T-helper 2 cell treated with Interferon-gamma antibody and Interleukin-4, amounts not matched to agents 100 ng/mL and 5 ng/mL, for 36 hours (primary cell): Measurements from ENCODE around the gene STIM1. TPM values are rescaled to one million over a fixed set of nuclear protein-coding genes. Genes with fewer than 3 reads are reported as not detected.
"Not testable (repeated sequence)": the region's sequence is repeated elsewhere in the genome, so short reads cannot be mapped to it uniquely, and the experiment has no call there.

Experiments used
- intact Hi-C: fragments of 100-400 bp; cut with micrococcal nuclease; formaldehyde crosslinking; loops from one replicate; pipeline ENCODE4 v1.15.1; 2023
- total RNA-seq: library from RNA; stranded (reverse); gene quantifications from 2 replicates; pipeline ENCODE4 v1.2.3, GENCODE V29; 2022

STIM1 gene
- total RNA-seq, 1 donor from 2014 or later = 93.1 TPM

DNA sequence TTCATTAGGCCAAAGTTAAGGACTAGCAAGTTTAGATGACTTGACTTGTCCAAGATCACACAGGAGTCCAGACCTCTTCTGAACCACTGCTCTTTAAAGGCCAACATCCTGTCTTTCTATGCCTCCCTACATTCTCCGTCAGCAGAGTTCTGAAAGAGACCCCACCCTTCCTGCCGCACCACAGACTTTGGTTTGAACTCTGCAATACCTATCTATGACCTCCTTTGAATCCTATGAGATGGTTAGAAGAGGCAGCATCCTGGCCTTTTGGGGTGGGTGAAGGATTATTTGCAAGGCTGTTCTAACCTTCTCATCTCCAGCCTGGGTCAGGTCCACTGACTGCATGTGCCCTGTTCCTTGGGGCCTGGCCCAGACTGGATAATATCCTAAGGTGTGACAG lies 234.8 kb downstream of the STIM1 start:
- intact Hi-C loops = loop anchor here (1.0 to 10.0 kb wide), 3 partner anchors 249 to 1095 kb away; partner anchors contain the start of genes NAP1L4 and TRIM68

DNA sequence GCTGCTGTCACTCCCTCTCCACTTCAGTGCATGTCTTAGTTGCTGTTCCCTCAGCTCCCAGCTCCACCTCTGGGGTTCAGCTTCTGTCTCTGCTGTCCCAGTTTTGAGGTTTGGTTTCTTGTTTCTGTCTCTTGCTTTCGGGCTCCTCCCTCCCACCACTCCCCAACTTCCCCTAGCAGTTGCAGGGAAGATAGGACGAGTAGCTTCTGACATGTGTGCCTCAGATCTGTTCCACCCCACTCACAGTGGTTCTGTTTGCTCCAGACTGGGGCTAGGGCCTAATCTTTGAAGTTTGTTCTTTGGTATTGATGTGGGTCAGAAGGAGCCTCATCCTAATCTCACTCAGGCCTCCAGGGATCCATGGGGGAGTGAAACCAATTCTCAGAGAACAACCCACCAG lies 236.6 kb downstream of the STIM1 start:
- intact Hi-C loops = loop anchor here (10.0 kb wide), 2 partner anchors 513 to 1097 kb away; partner anchors contain the start of genes NAP1L4 and TRIM68

DNA sequence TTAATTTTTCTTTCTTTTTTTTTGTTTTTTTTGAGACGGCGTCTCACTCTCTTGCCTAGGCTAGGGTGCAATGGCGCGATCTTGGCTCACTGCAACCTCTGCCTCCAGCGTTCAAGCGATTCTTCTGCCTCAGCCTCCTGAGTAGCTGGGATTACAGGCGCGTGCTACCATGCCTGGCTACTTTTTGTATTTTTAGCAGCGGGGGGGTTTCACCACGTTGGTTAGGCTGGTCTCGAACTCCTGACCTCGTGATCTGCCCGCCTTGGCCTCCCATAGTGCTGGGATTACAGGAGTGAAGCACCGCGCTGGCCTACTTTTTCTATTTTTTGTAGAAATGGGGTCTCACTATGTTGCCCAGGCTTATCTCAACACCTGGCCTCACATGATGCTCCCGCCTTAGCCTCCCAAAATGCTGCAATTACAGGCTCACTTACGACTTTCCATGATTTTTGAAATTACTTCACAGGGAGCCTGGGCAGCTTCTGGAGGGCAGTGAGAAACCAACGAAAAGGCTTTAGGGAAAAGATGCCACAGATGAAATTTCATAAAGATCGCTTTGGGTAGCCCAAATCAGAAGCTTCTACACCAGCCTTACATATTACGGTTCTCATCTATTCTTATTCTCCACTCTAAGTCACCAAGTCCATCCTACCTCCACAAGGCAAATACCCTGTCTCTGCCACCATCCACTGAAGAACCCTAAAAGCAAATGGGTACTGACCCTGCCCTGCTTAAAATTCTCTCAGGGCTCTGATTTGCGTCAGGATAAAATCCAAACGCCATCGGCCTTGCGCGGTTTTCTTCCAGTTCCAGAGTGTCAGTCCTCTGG lies 238.3 kb downstream of the STIM1 start:
- intact Hi-C loops = loop anchor here (1.0 to 10.0 kb wide), 5 partner anchors 238 to 1099 kb away; partner anchors contain the start of genes NAP1L4, NUP98, STIM1 and TRIM68

DNA sequence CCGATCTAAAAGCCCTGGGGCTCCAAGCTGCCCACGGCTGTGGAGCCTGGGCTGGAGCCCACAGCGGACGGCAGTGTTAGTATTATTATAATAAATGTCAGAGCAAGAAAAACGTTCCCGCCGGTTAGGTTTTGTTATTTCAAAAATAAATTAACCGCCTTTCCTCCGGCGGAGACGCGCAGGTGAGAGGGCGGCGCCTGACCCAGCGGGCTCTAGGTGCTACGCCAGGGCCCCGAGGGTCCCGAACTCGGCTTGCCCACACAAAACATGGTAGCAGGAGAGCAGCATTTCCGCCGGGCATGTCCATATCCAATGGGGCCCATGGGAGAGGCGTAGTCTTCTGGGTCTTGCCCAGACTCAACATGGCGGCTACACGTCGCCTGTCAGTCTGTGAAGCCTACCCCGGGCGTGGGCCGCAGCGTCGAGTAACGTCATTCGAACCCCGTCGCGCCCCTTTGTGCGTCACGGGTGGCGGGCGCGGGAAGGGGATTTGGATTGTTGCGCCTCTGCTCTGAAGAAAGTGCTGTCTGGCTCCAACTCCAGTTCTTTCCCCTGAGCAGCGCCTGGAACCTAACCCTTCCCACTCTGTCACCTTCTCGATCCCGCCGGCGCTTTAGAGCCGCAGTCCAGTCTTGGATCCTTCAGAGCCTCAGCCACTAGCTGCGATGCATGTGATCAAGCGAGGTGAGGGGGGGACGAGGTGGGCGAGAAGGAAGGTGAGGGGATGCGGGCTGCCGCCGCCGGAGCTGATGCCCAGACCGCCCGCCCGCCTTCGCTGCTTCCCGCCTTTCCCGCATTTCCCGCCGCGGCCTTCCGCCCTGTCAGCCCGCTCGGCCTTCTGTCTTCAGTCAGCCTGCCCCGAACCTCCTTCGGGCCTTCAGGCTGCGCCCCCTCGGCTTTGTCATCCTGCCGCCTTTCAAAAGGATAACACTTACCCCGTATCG lies 239.2 kb downstream of the STIM1 start, which contains the start of gene RRM1:
TSS of gene RRM1 (plus strand) at position 452 of the 944 bp plus-strand sequence. CDS start at position 666, 214 bp downstream.
- intact Hi-C loops = loop anchor here (1.0 to 10.0 kb wide), 5 partner anchors 239 to 1100 kb away; partner anchors contain the start of genes NAP1L4, NUP98, STIM1 and TRIM68

DNA sequence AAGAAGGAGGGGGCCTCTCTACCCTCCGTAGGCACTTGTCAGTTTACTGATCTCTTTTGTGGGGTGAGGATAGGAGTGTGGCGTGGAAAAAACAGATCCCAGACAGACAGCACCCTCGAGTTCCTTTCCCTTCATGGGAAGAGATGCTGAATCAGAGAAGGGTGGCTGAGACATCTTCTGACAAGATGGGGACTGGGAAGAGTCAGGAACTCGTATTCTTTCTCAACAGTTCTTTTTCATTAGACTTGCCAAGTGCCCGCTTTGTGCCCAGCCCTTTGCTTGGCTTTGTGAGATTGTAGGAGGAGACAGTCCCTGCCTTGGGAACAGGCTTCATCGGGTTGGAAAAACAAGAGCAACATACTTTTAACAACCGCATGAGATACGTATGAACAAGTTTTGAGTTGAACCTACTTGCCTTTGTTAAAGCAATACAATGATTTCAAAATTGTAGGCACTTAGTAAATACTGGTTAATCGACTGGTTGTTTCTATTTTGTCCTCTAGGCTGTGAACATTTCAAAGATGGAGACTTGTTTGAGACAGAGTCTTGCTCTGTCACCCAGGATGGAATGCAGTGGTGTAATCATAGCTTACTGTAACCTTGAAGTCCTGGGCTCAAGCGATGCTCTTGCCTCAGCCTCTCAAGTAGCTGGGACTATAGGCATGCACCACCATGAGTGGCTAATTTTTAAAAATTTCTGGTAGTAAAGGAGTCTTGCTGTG lies 240.2 kb downstream of the STIM1 start:
- intact Hi-C loops = loop anchor here (10.0 kb wide), 2 partner anchors 509 to 1101 kb away; partner anchors contain the start of genes NAP1L4 and TRIM68

DNA sequence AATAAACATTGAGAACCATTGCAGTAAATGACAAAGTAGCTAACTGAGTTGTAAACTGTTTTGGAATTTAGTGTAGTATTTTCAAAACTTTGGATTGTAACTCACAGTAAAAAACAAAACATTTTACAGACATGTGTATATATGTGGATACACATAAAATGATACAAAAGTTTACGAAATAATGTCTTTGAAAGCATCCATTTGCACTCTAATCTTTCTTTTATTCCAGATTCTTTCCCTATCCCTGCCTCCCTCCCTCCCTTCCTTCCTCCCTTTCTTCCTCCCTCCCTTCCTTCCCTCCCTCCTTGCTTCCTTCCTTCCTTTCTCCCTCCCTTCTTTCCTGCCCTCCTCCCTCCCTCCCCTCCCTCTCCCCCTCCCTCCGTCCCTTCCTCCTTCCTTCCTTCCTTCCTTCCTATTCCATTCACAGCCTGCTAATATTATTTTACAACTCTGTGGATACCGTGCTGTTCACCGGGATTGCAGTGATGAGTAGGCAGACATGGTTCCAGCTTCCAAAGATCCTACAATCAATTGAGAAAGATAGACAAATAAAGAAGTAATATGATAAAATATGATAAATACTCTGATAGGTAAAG lies 242.7 kb downstream of the STIM1 start:
- intact Hi-C loops = loop anchor here (10.0 kb wide), 2 partner anchors 507 to 1103 kb away; partner anchors contain the start of genes NAP1L4 and TRIM68

DNA sequence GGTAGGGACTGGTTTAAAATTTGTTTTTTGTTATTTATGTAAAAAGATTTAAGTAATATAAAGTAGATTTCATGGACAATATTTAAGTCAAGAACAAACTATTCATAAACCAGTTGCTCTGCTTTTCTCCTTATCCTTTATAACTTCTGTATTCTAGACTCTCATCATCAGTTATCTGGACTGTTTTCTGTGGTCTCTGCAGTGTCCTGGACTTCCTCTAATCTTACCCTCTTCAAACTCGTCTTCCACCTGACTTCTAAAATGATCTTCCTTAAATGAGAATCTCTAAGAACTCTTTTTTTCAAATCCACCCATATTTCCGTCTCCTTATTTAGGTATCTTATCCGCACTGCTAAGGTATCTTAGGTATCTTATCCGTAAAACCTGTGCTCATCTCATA lies 247.2 kb downstream of the STIM1 start:
- intact Hi-C loops = no loop called here

DNA sequence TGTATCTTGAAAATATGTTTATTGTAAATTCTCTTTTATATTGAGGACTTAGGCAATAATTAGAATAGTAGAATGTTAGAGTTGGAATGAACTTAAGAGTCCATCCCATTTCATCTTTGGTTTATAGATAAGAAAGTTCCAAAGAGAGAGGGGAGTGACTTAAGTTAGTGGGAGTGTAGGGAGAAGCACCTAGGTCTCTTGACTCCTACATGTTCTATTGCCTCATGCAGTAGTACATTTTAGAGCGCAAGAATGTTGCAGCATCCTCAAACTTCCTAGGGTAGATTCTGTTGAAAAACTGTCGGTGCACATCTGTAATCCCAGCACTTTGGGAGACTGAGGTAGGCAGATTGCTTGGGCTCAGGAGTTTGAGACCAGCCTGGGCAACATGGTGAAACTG lies 247.8 kb downstream of the STIM1 start:
- intact Hi-C loops = no loop called here

DNA sequence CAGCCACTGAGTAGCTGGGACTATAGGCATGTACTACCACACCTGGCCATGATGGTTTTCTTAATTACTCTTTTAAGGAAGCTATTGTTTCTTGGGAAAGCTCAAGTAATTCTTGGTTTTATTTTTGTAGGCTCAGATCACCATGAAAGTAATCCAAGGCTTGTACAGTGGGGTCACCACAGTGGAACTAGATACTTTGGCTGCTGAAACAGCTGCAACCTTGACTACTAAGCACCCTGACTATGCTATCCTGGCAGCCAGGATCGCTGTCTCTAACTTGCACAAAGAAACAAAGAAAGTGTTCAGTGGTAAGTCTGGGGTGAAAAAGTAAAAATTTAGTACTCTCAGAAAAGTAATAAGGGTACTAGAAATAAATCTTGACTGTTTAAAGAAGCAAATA lies 250.5 kb downstream of the STIM1 start:
- intact Hi-C loops = no loop called here

DNA sequence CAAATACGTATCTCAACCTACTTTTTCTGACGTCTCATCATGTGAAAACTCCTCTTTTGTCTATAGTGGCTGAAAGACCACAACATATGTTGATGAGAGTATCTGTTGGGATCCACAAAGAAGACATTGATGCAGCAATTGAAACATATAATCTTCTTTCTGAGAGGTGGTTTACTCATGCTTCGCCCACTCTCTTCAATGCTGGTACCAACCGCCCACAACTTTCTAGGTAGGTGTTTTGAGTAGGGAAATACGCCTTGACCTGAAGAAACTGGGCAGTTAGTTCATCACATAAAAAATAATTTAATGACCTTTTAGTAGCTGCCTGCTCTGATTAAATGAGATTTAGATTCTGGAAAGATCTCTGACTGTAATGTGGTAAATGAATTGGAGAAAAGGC lies 256.4 kb downstream of the STIM1 start:
- intact Hi-C loops = no loop called here

DNA sequence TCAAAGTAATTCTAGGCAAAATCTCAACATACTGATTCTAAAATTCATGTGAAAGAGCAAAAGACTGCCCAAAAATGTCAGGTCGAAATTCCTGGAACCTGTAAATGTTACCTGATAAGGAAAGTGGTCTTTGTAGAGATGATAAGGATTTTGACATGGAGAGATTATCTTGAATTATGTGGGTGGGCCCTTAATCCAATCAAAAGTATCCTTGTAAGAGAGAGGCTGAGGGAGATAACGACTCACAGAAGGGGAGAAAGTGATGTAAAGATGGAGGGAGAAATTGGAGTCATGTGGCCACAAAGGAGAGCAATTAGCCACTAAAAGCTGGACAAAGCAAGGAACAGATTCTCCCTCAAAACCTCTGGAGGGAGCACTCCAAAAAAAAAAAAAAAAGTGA lies 259.7 kb downstream of the STIM1 start:
- intact Hi-C loops = no loop called here

DNA sequence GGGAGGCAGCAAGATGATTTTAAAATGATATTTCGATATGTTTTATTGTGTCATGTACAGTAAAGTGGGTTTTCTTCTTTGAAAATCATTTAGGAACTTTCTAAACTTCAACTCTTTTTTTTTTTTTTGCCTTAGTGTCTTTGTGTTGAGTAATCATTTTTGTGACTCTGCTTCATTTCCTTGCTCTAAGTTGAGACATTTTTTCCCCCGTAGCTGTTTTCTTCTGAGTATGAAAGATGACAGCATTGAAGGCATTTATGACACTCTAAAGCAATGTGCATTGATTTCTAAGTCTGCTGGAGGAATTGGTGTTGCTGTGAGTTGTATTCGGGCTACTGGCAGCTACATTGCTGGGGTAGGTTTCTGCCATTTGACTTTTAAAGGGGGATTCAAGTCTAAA lies 262.6 kb downstream of the STIM1 start:
- intact Hi-C loops = no loop called here

DNA sequence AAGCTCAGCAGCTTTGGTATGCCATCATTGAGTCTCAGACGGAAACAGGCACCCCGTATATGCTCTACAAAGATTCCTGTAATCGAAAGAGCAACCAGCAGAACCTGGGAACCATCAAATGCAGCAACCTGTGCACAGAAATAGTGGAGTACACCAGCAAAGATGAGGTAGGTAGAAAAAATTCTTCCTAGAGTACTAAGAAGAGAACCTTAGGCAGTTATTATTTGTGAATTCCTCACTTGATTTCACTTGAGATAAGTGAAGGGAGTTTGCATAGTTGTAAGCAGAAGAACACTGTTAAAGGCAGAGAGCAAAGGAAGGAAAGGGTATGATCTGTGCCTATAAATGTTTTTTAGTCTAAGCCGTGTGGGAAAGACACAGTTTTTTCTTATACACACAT lies 267.8 kb downstream of the STIM1 start:
- intact Hi-C loops = no loop called here

DNA sequence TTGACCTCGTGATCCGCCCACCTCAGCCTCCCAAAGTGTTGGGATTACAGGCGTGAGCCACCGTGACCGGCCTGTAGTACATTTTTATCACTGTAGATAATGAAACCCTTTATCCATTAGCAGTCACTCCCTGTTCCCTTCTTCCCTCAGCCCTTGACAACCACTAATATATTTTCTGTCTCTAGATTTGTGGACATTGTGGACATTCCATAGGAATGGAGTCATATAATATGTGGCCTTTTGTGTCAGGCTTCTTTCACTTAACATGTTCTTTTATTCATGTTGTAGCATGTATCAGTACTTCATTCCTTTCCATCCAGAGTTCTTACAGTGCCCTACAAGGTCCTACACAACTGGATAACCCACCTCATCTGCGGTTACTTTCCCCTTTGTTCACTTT lies 269.7 kb downstream of the STIM1 start:
- intact Hi-C loops = no loop called here

DNA sequence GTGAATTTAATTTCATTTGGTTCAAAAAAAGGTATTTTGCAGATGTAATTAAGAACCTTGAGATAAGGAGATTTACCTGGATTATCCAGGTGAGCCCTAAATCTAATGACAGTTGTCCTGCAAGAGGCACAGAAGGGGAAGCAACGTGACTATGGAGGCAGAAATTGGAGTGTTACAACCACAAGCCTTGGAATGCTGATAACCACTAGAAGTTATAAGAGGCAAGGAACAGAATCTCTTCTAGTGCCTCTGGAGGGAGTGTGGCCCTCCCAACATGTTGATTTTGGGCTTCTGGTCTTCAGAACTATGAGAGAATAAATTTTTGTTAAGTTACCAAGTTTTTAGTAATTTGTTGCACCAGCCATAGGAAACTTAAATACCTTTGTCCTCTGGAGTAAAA lies 271.9 kb downstream of the STIM1 start:
- intact Hi-C loops = no loop called here

DNA sequence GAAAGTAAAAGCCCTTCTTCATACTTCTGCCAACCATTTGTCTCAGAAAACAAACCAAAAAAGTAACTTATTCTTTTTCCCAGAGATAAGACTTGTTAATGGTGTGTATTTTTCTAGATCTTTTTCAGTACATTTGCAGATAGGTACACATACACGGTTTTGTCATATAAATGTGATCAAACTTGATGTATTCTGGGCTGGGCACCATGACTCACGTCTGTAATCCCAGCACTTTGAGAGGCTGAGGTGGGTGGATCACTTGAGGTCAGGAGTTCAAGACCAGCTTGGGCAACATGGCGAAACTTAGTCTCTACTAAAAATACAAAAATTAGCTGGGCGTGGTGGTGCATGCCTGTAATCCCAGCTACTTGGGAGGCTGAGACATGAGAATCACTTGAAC lies 274.8 kb downstream of the STIM1 start:
- intact Hi-C loops = not testable (repeated sequence)

DNA sequence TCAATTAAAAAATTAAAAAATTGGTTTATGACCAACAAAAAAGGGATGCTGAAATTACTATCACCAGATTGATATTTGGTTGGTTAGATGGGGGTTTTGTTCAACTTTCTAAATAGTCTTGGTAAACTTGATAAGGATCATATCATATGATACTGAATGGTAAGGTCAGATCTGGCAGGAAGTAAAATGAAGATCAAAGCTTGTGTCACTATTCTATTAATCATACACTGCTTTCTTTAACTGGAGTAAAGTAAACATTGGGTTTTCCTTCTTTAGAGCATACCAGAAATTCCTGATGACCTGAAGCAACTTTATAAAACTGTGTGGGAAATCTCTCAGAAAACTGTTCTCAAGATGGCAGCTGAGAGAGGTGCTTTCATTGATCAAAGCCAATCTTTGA lies 279.3 kb downstream of the STIM1 start:
- intact Hi-C loops = no loop called here

DNA sequence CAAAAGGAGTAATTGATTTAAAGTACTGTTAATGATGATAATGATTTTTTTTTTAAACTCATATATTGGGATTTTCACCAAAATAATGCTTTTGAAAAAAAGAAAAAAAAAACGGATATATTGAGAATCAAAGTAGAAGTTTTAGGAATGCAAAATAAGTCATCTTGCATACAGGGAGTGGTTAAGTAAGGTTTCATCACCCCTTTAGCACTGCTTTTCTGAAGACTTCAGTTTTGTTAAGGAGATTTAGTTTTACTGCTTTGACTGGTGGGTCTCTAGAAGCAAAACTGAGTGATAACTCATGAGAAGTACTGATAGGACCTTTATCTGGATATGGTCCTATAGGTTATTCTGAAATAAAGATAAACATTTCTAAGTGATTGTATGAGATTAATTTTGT lies 283.0 kb downstream of the STIM1 start:
- intact Hi-C loops = no loop called here

DNA sequence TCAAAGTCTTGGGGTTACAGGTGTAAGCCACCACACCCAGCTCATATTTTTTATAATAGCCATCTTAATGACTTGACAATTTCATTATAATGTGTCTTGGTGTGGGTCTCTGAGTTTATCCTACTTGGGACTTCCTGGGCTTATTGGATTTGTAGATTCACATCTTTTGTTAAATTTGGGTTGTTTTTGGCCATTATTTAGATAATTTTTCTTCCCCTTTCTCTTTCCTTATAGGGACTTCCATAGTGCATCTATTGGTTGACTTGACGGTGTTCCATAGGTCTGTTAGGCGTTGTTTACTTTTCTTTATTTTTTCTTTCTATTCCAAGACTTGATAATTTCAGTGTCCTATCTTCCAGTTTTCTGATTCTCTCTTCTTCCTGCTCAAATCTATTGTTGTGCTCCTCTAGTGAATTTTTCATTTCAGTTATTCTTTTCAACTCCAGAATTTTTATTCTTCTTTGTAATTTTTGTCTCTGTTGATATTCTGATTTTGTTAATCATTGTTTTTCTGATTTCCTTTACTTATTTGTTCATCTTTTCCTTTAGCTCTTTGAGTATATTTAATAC lies 284.7 kb downstream of the STIM1 start:
- intact Hi-C loops = no loop called here
